GM23338 (cell line): ENCODE data around the gene MARCHF2. TPM values are rescaled to one million over a fixed set of nuclear protein-coding genes. Genes with fewer than 3 reads are reported as not detected.

ENCODE experiments used
- ATAC-seq: fragments of 200-7000 bp; cut with Tn5 transposase; 3 replicates; pipeline ENCODE4 v1.9.1; 2020
- DNase-seq: peaks from one replicate; pipeline ENCODE4 v3.0.0-alpha.2; 2015; ENCODE audit warnings: low spot score
- H2AFZ ChIP-seq: fragments of 200-600 bp; sonication (generic); 2 replicates; pipeline ENCODE4 v1.8.0; 2016; ENCODE audit warnings: antibody characterized with exemption, mild to moderate bottlenecking, moderate library complexity
- H3F3A ChIP-seq: fragments of 200-600 bp; sonication (generic); replicated peaks from 2 replicates; pipeline ENCODE4 v1.8.0; 2017; ENCODE audit warnings: antibody characterized with exemption, mixed run types, low read depth
- H3K27ac ChIP-seq: fragments of 200-600 bp; sonication (generic); 2 replicates; pipeline ENCODE4 v1.6.1; 2016; ENCODE audit warnings: low read depth
- H3K27me3 ChIP-seq: fragments of 200-600 bp; sonication (generic); 2 replicates; pipeline ENCODE4 v1.8.0; 2016; ENCODE audit warnings: mild to moderate bottlenecking, mixed run types, moderate library complexity; ENCODE audit not compliant: insufficient read depth
- H3K36me3 ChIP-seq: fragments of 200-600 bp; sonication (generic); 2 replicates; pipeline ENCODE4 v1.8.0; 2016; ENCODE audit warnings: mild to moderate bottlenecking; ENCODE audit not compliant: insufficient read depth
- H3K4me1 ChIP-seq: fragments of 200-600 bp; sonication (generic); 2 replicates; pipeline ENCODE4 v1.8.0; 2016; ENCODE audit warnings: mild to moderate bottlenecking, moderate library complexity; ENCODE audit not compliant: insufficient read depth
- H3K4me2 ChIP-seq: fragments of 200-600 bp; sonication (generic); 2 replicates; pipeline ENCODE4 v1.7.1; 2017; ENCODE audit warnings: mixed run types
- H3K4me3 ChIP-seq: fragments of 200-600 bp; sonication (generic); 2 replicates; pipeline ENCODE4 v1.6.1; 2016; ENCODE audit warnings: mixed run types
- H3K79me2 ChIP-seq: fragments of 200-600 bp; sonication (generic); replicated peaks from 2 replicates; pipeline ENCODE4 v1.8.0; 2017; ENCODE audit warnings: mild to moderate bottlenecking; ENCODE audit not compliant: insufficient read depth
- H3K9me2 ChIP-seq: fragments of 200-600 bp; sonication (generic); 2 replicates; pipeline ENCODE4 v1.8.0; 2017; ENCODE audit not compliant: insufficient read depth
- H4K20me1 ChIP-seq: fragments of 200-600 bp; sonication (generic); replicated peaks from 2 replicates; pipeline ENCODE4 v1.8.0; 2017; ENCODE audit warnings: mild to moderate bottlenecking; ENCODE audit not compliant: insufficient read depth
- H3K27ac Mint-ChIP-seq: 2 replicates; pipeline ENCODE4 v1.8.0; 2020; ENCODE audit warnings: inconsistent platforms, mild to moderate bottlenecking, moderate library complexity, mixed read lengths
- H3K27me3 Mint-ChIP-seq: 3 replicates; pipeline ENCODE4 v1.8.0; 2022; ENCODE audit warnings: low read depth, mild to moderate bottlenecking, moderate library complexity, mixed read lengths, inconsistent platforms; ENCODE audit not compliant: insufficient read depth, poor library complexity
- H3K36me3 Mint-ChIP-seq: 3 replicates; pipeline ENCODE4 v1.8.0; 2021; ENCODE audit warnings: low read depth, mild to moderate bottlenecking, inconsistent platforms, moderate library complexity, mixed read lengths
- H3K4me1 Mint-ChIP-seq: 3 replicates; pipeline ENCODE4 v1.8.0; 2020; ENCODE audit warnings: mild to moderate bottlenecking, inconsistent platforms, mixed read lengths
- H3K4me3 Mint-ChIP-seq: 3 replicates; pipeline ENCODE4 v1.8.0; 2021; ENCODE audit warnings: moderate library complexity, mild to moderate bottlenecking, inconsistent platforms, mixed read lengths
- H3K9me3 Mint-ChIP-seq: 3 replicates; pipeline ENCODE4 v1.8.0; 2020; ENCODE audit warnings: moderate library complexity, mild to moderate bottlenecking, inconsistent platforms, mixed read lengths
- CREB1 ChIP-seq: fragments of 250-450 bp; sonication (Bioruptor Pico); IDR thresholded peaks from 2 replicates; pipeline ENCODE4 v1.5.0; 2020; ENCODE audit warnings: low read depth, mild to moderate bottlenecking, moderate library complexity
- CTCF ChIP-seq, 2 experiments: fragments of 200-600 bp in 1 of 2; sonication (generic) in 1 of 2; conservative IDR thresholded peaks; 2 replicates each; pipeline versions ENCODE4 v1.5.1 to v1.6.1; 2016 to 2017; ENCODE audit warnings: antibody characterized with exemption in 2 of 2, low read depth in 2 of 2, mild to moderate bottlenecking in 2 of 2, moderate library complexity in 1 of 2
- ETS1 ChIP-seq: IDR thresholded peaks from 2 replicates; pipeline ENCODE4 v1.6.1; 2016; ENCODE audit warnings: antibody characterized with exemption
- EZH2 ChIP-seq: fragments of 200-600 bp; sonication (generic); IDR thresholded peaks from one replicate; pipeline ENCODE4 v1.8.0; 2017; ENCODE audit warnings: antibody characterized with exemption, mild to moderate bottlenecking, low read depth; ENCODE audit not compliant: unreplicated experiment
- EZH2phosphoT487 ChIP-seq: fragments of 200-600 bp; sonication (generic); IDR thresholded peaks from one replicate; pipeline ENCODE4 v1.8.1; 2018; ENCODE audit warnings: antibody characterized with exemption; ENCODE audit not compliant: unreplicated experiment
- JUNB ChIP-seq: IDR thresholded peaks from one replicate; pipeline ENCODE4 v1.6.1; 2016; ENCODE audit warnings: antibody characterized with exemption; ENCODE audit not compliant: unreplicated experiment
- POLR2AphosphoS5 ChIP-seq: IDR thresholded peaks from 2 replicates; pipeline ENCODE4 v1.6.1; 2016; ENCODE audit warnings: antibody characterized with exemption, low read depth
- REST ChIP-seq: IDR thresholded peaks from one replicate; pipeline ENCODE4 v1.6.1; 2018; ENCODE audit warnings: antibody characterized with exemption; ENCODE audit not compliant: unreplicated experiment
- STAT1 ChIP-seq: IDR thresholded peaks from one replicate; pipeline ENCODE4 v1.6.1; 2016; ENCODE audit warnings: antibody characterized with exemption; ENCODE audit not compliant: unreplicated experiment
- ZNF114 ChIP-seq: fragments of 250-450 bp; sonication (Bioruptor Pico); IDR thresholded peaks from 2 replicates; pipeline ENCODE4 v1.5.0; 2020; ENCODE audit warnings: mild to moderate bottlenecking, moderate library complexity
- ZNF331 ChIP-seq: fragments of 250-450 bp; sonication (Bioruptor Pico); IDR thresholded peaks from 2 replicates; pipeline ENCODE4 v1.5.0; 2020; ENCODE audit warnings: low read depth, mild to moderate bottlenecking, moderate library complexity
- ZNF462 ChIP-seq: fragments of 250-450 bp; sonication (Bioruptor Pico); IDR thresholded peaks from 2 replicates; pipeline ENCODE4 v1.5.0; 2020; ENCODE audit warnings: mild to moderate bottlenecking, moderate library complexity
- polyA plus RNA-seq: library from polyadenylated mRNA; unstranded; fragments of >200 nt; fragmentation: Nextera tagmentation; extraction: Ambion mirVana; gene quantifications from 2 replicates; pipeline ENCODE4 v1.2.1, GENCODE V29; 2016
- total RNA-seq: library from RNA; depleted of rRNA; stranded (reverse); fragments of >200 nt; shearing (Covaris generic); gene quantifications from 2 replicates; pipeline ENCODE4 v1.2.3, GENCODE V29; 2014

MARCHF2 gene
- total and polyA plus RNA-seq, 2 experiments from 2014 or later = 18.9 to 50.1 TPM

GRCh38 chr19:8481616-8482015 is 68.5 kb downstream of the MARCHF2 start:
- peak overlapping the region; percentile 83 for H3K27ac ChIP-seq
- ATAC-seq (no peak), DNase-seq (no peak)
- H3K4me1 ChIP-seq = no peaks in the 10 kb centered on the region
- peaks cover 14% of the 10 kb centered on the region for H3K4me1 Mint-ChIP-seq
- no peaks in the 10 kb centered on the region; the same call in 2 of the 3 replicates for H3K9me3 Mint-ChIP-seq
- peaks cover 59% of the 10 kb centered on the region for H3F3A ChIP-seq
- H3K9me2 ChIP-seq = no peaks in the 10 kb centered on the region
- peaks cover 89% of the 10 kb centered on the region for H3K36me3 Mint-ChIP-seq
- peaks cover 72% of the 10 kb centered on the region for H4K20me1 ChIP-seq
- peaks cover 18% of the 10 kb centered on the region for H3K27me3 Mint-ChIP-seq
- H3K27ac Mint-ChIP-seq = peak overlapping the region; percentile 57; the same call in 1 of the 2 replicates
- H3K4me3 Mint-ChIP-seq = no peak overlapping the region
- TF ChIP-seq ZNF331 (CRISPR knock-in tag) (no peak), CREB1 (no peak), ETS1 (no peak), ZNF114 (no peak), JUNB (no peak), POLR2AphosphoS5 (no peak), EZH2 (no peak), ZNF462 (CRISPR knock-in tag) (no peak), STAT1 (no peak), EZH2phosphoT487 (no peak), CTCF (conservative IDR thresholded peaks at IDR 0.05; ENCODE audit: low read depth in 2 of 2) (no peak), REST (no peak)
- no peak overlapping the region for H3K4me3 ChIP-seq
- H3K36me3 ChIP-seq = peaks cover 60% of the 10 kb centered on the region
- H2AFZ ChIP-seq = no peak overlapping the region
- H3K27me3 ChIP-seq = no peaks in the 10 kb centered on the region
- peaks cover 85% of the 10 kb centered on the region for H3K79me2 ChIP-seq
- H3K4me2 ChIP-seq = no peak overlapping the region
